ENCODE measurements around the gene ANXA8. TPM values are rescaled to one million over a fixed set of nuclear protein-coding genes. Genes with fewer than 3 reads are reported as not detected.

The ANXA8 gene
- total and polyA plus RNA-seq, 10 of the 15 experiments (the other 5 are each of a cell fraction or from before 2014, with no cell fraction given) = 0.10 to 0.53 (median 0.41) TPM; not detected in 3

DNA sequence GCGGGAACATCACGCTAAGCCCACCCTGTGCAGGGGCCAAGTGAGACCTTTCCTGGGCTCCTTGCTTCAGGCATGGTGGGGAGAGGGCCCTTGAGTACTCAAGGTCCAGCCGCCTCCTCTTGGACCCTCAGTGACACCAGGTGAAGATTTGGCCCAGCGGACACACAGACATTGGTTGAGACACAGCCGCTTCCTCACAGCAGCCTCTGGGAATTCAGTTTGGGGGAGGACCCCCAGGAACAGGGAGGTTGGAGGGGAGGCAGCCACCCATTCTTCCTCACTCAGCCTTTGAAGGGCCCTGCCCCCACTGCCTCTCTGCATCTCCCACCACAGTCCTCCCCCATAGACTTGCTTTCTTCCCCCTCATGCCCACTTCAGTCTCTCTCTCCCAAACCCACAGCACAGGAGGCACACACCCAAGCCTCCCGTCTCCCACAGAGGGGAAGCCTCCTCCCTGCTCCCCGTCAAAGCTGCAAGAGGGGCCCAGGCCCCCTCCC, 31.9 kb downstream of the ANXA8 start:
- Histone ChIP-seq H3K27ac (ENCODE audit: control insufficient read depth, insufficient read depth) (no peak overlapping the region), H3K4me3 (no peak overlapping the region), H3K4me2 (ENCODE audit: control insufficient read depth, insufficient read depth) (no peak overlapping the region), H3K27me3 (replicated peaks in 1 of 2; ENCODE audit: control insufficient read depth in 2 of 2, insufficient read depth in 2 of 2, low read length in 1 of 2) (peaks cover 0 to 8% of the 10 kb centered on the region in 2 experiments; a peak in 3 of 4 replicates), H3K9me3 (replicated peaks; ENCODE audit: control insufficient read depth, insufficient read depth, low read length) (no peaks in the 10 kb centered on the region), H3K79me2 (ENCODE audit: control insufficient read depth, insufficient read depth, low read length) (no peaks in the 10 kb centered on the region), H2AFZ (ENCODE audit: control insufficient read depth, low read depth, low read length) (no peak overlapping the region), H3K36me3 (ENCODE audit: control insufficient read depth in 2 of 2, insufficient read depth in 2 of 2, low read length in 1 of 2) (no peaks in the 10 kb centered on the region), H4K20me1 (ENCODE audit: control insufficient read depth, insufficient read depth) (no peaks in the 10 kb centered on the region), H3K4me1 (ENCODE audit: control insufficient read depth, insufficient read depth, low read length) (no peaks in the 10 kb centered on the region), H3K9ac (ENCODE audit: control insufficient read depth, insufficient read depth, low read length) (no peak overlapping the region)
- no peak for ATAC-seq
- ChIA-PET CTCF (no interaction called here), SMC1A (ENCODE audit: uncharacterized antibody, unreplicated experiment) (no interaction called here), POLR2A (no interaction called here), RAD21 (ENCODE audit: unreplicated experiment) (interaction anchor here (0.6 kb wide), 1 partner anchor 669 kb away, joined by 3 read pairs; no protein-coding TSS in a partner anchor)
- 6% methylated on average over 7 of the region's 7 CpGs for WGBS (ENCODE audit: insufficient coverage, insufficient replicate concordance, low lambda C conversion rate, missing lambda C conversion rate)
- intact Hi-C loops (cut with micrococcal nuclease; ENCODE audit: unreplicated experiment) (no loop called here), in situ Hi-C loops (cut with MboI) (no loop called here)
- no peak for TF ChIP-seq JUNB (IDR thresholded peaks at IDR 0.05)
- TF ChIP-seq, protein P1, sequence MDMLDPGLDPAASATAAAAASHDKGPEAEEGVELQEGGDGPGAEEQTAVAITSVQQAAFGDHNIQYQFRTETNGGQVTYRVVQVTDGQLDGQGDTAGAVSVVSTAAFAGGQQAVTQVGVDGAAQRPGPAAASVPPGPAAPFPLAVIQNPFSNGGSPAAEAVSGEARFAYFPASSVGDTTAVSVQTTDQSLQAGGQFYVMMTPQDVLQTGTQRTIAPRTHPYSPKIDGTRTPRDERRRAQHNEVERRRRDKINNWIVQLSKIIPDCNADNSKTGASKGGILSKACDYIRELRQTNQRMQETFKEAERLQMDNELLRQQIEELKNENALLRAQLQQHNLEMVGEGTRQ (IDR thresholded peaks at IDR 0.05; ENCODE audit: borderline replicate concordance, low read depth, low read length) = no peak
- TF ChIP-seq SMAD5 (IDR thresholded peaks at IDR 0.05; ENCODE audit: low read depth) = no peak
- TF ChIP-seq PAX5 (IDR thresholded peaks at IDR 0.05; ENCODE audit: borderline replicate concordance, low read depth, low read length) = no peak
- TF ChIP-seq, protein P2, sequence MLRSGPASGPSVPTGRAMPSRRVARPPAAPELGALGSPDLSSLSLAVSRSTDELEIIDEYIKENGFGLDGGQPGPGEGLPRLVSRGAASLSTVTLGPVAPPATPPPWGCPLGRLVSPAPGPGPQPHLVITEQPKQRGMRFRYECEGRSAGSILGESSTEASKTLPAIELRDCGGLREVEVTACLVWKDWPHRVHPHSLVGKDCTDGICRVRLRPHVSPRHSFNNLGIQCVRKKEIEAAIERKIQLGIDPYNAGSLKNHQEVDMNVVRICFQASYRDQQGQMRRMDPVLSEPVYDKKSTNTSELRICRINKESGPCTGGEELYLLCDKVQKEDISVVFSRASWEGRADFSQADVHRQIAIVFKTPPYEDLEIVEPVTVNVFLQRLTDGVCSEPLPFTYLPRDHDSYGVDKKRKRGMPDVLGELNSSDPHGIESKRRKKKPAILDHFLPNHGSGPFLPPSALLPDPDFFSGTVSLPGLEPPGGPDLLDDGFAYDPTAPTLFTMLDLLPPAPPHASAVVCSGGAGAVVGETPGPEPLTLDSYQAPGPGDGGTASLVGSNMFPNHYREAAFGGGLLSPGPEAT (IDR thresholded peaks at IDR 0.05; ENCODE audit: low read depth) = no peak
- TF ChIP-seq RFX5 (IDR thresholded peaks at IDR 0.05; ENCODE audit: low read depth, low read length) = no peak
- no peak for TF ChIP-seq JUND (IDR thresholded peaks at IDR 0.05; ENCODE audit: low read depth, low read length)
- TF ChIP-seq EZH2 (IDR thresholded peaks at IDR 0.05; ENCODE audit: borderline replicate concordance, control insufficient read depth, low read depth, low read length) = no peak
- TF ChIP-seq, protein P3, sequence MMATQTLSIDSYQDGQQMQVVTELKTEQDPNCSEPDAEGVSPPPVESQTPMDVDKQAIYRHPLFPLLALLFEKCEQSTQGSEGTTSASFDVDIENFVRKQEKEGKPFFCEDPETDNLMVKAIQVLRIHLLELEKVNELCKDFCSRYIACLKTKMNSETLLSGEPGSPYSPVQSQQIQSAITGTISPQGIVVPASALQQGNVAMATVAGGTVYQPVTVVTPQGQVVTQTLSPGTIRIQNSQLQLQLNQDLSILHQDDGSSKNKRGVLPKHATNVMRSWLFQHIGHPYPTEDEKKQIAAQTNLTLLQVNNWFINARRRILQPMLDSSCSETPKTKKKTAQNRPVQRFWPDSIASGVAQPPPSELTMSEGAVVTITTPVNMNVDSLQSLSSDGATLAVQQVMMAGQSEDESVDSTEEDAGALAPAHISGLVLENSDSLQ (IDR thresholded peaks at IDR 0.05) = no peak
- no peak for TF ChIP-seq MEF2A (IDR thresholded peaks at IDR 0.05; ENCODE audit: insufficient read depth, low read depth, low read length)
- TF ChIP-seq, protein P4, sequence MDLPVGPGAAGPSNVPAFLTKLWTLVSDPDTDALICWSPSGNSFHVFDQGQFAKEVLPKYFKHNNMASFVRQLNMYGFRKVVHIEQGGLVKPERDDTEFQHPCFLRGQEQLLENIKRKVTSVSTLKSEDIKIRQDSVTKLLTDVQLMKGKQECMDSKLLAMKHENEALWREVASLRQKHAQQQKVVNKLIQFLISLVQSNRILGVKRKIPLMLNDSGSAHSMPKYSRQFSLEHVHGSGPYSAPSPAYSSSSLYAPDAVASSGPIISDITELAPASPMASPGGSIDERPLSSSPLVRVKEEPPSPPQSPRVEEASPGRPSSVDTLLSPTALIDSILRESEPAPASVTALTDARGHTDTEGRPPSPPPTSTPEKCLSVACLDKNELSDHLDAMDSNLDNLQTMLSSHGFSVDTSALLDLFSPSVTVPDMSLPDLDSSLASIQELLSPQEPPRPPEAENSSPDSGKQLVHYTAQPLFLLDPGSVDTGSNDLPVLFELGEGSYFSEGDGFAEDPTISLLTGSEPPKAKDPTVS (IDR thresholded peaks at IDR 0.05; ENCODE audit: low read depth, low read length) = no peak
- TF ChIP-seq TCF3 (IDR thresholded peaks at IDR 0.05; ENCODE audit: borderline replicate concordance, insufficient read depth, low read depth, low read length) = no peak
- TF ChIP-seq POLR2A (IDR thresholded peaks at IDR 0.05; ENCODE audit: low read depth, low read length) = no peak
- TF ChIP-seq, protein P5, sequence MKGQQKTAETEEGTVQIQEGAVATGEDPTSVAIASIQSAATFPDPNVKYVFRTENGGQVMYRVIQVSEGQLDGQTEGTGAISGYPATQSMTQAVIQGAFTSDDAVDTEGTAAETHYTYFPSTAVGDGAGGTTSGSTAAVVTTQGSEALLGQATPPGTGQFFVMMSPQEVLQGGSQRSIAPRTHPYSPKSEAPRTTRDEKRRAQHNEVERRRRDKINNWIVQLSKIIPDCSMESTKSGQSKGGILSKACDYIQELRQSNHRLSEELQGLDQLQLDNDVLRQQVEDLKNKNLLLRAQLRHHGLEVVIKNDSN (IDR thresholded peaks at IDR 0.05; ENCODE audit: borderline replicate concordance, extremely low read length, insufficient read depth, low read depth, low read length) = no peak
- no peak for DNase-seq (ENCODE audit: low read depth, low spot score)
- BruUV-seq (replicated peaks) = no TSS peak
- FAIRE-seq = no peak

Measured in GM12878 (cell line).